ENCODE data around the gene CFAP410. TPM values are rescaled to one million over a fixed set of nuclear protein-coding genes. Genes with fewer than 3 reads are reported as not detected.

Gene CFAP410
- total RNA-seq, 2 donors from 2014 or later, result 33.1 to 35.7 TPM

DNA sequence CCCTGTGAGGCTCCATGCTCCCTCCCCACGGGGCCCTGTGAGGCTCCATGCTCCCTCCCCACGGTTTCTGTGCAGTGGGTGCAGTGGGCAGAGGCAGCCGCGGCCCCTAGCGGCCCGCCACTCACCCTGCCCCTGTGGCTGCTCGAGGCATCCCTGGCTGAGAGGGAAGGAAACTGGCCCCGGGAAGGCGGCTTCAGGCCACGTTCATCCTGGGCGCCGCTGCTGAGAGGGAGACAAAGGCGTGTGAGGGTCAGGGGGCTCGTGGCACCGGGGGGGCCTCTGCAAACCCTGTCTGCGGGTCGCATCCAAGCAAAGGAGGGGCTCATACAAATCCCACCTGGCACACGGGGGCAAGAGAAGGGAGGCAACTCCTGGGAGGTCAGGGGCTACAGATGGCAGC, 8.5 kb downstream of the CFAP410 start:
- Histone ChIP-seq H3K27me3 (ENCODE audit: control insufficient read depth, insufficient read depth, low read length, poor library complexity, severe bottlenecking) (no peaks in the 10 kb centered on the region), H3K4me3 (ENCODE audit: low read length) (no peak overlapping the region), H3K36me3 (ENCODE audit: control insufficient read depth, insufficient read depth, low read length) (no peaks in the 10 kb centered on the region), H3K4me1 (ENCODE audit: control insufficient read depth, insufficient read depth, low read length) (no peaks in the 10 kb centered on the region), H3K27ac (ENCODE audit: low read depth, low read length) (no peak overlapping the region), H3K9me3 (ENCODE audit: control insufficient read depth, low read length) (no peaks in the 10 kb centered on the region), H3K9ac (ENCODE audit: extremely low read depth, low read length, poor library complexity, severe bottlenecking) (no peak overlapping the region)
- Mint-ChIP-seq H3K36me3 (ENCODE audit: low read depth) (peaks cover 4% of the 10 kb centered on the region), H3K4me1 (no peaks in the 10 kb centered on the region), H3K27ac (no peak overlapping the region), H3K4me3 (no peak overlapping the region), H3K27me3 (ENCODE audit: insufficient read depth) (no peaks in the 10 kb centered on the region), H3K9me3 (no peaks in the 10 kb centered on the region)
- no peak for DNase-seq
- TF ChIP-seq, protein P1, sequence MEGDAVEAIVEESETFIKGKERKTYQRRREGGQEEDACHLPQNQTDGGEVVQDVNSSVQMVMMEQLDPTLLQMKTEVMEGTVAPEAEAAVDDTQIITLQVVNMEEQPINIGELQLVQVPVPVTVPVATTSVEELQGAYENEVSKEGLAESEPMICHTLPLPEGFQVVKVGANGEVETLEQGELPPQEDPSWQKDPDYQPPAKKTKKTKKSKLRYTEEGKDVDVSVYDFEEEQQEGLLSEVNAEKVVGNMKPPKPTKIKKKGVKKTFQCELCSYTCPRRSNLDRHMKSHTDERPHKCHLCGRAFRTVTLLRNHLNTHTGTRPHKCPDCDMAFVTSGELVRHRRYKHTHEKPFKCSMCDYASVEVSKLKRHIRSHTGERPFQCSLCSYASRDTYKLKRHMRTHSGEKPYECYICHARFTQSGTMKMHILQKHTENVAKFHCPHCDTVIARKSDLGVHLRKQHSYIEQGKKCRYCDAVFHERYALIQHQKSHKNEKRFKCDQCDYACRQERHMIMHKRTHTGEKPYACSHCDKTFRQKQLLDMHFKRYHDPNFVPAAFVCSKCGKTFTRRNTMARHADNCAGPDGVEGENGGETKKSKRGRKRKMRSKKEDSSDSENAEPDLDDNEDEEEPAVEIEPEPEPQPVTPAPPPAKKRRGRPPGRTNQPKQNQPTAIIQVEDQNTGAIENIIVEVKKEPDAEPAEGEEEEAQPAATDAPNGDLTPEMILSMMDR (conservative IDR thresholded peaks at IDR 0.05), result no peak
- WGBS, 2 experiments (ENCODE audit: insufficient coverage in 1 of 2, insufficient read length in 1 of 2), result 91 to 94% methylated on average over 12 to 18 of the region's 18 CpGs

DNA sequence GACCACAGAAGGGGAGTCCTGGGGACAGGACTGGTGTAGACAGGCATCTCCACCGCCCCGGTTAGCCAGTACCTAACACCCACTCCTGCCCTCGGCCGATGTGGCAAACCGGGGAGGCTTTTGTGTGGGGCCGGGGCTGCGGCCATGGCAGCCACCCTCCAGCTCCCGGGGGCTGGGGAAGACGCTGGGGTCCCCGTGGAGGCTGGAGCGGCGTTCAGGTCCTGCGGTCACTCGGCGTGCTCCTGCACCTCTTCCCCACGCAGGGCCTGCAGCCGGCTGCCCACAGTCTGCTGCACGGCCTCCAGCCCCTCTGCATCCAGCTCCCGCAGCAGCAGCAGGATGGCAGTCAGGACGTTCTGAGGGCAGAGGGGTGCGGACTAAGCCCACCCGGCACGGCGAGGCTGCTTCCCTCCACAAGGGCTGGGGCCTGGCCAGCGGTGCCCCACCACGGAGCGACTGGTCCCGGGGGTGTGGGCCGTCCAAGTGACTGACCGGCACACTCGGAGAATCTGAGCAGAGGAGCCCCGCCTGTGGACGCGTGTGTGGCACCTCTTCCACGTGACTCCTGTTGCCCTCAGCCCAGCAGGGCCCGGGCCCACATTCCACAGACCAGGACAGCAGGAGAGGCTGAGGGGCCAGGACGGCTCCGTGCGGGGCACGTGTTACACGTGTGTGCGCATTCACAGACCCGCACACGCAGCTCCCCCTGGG, 9.1 kb downstream of the CFAP410 start:
- DNase-seq, result no peak
- TF ChIP-seq, protein P1 (conservative IDR thresholded peaks at IDR 0.05), result no peak
- H3K9ac ChIP-seq (ENCODE audit: extremely low read depth, low read length, poor library complexity, severe bottlenecking), result no peak overlapping the region
- H3K27ac Mint-ChIP-seq, result peak overlapping the region; percentile 66
- WGBS, 2 experiments (ENCODE audit: insufficient coverage in 1 of 2, insufficient read length in 1 of 2), result 92 to 97% methylated on average over 26 to 44 of the region's 44 CpGs
- no peak overlapping the region for H3K4me3 ChIP-seq (ENCODE audit: low read length)
- H3K27ac ChIP-seq (ENCODE audit: low read depth, low read length), result peak overlapping the region; percentile 3
- H3K9me3 Mint-ChIP-seq, result no peaks in the 10 kb centered on the region
- no peaks in the 10 kb centered on the region for H3K36me3 ChIP-seq (ENCODE audit: control insufficient read depth, insufficient read depth, low read length)
- no peaks in the 10 kb centered on the region for H3K27me3 ChIP-seq (ENCODE audit: control insufficient read depth, insufficient read depth, low read length, poor library complexity, severe bottlenecking)
- peaks cover 4% of the 10 kb centered on the region for H3K36me3 Mint-ChIP-seq (ENCODE audit: low read depth)
- H3K4me3 Mint-ChIP-seq, result no peak overlapping the region
- H3K4me1 ChIP-seq (ENCODE audit: control insufficient read depth, insufficient read depth, low read length), result no peaks in the 10 kb centered on the region
- H3K4me1 Mint-ChIP-seq, result no peaks in the 10 kb centered on the region
- H3K27me3 Mint-ChIP-seq (ENCODE audit: insufficient read depth), result no peaks in the 10 kb centered on the region
- no peaks in the 10 kb centered on the region for H3K9me3 ChIP-seq (ENCODE audit: control insufficient read depth, low read length)

DNA sequence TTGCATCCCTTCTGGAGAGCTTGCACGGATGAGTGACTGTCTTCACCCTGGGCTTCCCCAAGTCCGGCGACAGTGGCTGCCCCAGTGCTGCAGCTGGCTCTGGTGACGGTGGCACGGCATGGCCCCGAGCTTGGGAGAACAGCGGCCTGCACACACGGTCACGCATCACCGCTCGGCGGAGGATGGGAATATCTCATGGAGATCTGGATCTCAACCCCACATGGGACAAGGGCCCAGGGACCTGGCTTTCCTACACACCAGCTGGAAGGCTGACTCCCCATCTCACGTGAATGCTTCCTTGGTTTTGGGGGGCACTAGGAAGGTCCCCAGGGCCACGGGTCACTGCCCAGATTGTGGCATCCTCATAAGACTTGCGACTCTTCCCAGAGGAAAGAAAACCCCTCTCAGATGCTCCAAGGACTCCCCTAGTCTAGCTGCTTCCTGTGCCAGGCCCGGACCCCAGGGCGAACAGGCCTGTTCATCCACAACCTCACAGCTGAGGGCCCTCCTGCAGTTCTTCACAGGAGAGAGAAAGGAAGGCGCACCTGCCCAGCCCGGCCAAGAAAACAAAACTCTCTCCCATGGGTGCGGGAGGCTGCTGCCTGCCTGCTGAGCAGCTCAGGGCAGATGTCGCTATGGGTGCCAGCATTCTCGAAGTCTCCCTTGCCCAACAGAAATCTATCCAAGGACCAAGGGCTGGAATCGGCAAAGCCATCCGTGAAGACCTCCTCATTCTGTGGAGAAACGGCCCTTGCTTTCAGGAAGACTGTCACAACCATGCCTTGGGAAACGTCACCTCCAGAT, 9.9 kb downstream of the CFAP410 start:
- no peaks in the 10 kb centered on the region for H3K4me1 ChIP-seq (ENCODE audit: control insufficient read depth, insufficient read depth, low read length)
- DNase-seq, result no peak
- peak overlapping the region; percentile 3 for H3K27ac ChIP-seq (ENCODE audit: low read depth, low read length)
- Mint-ChIP-seq H3K9me3 (no peaks in the 10 kb centered on the region), H3K27me3 (ENCODE audit: insufficient read depth) (no peaks in the 10 kb centered on the region), H3K27ac (peak overlapping the region; percentile 66), H3K4me1 (no peaks in the 10 kb centered on the region), H3K4me3 (no peak overlapping the region), H3K36me3 (ENCODE audit: low read depth) (peaks cover 4% of the 10 kb centered on the region)
- 93 to 95% methylated on average over 18 to 26 of the region's 26 CpGs for WGBS, 2 experiments (ENCODE audit: insufficient coverage in 1 of 2, insufficient read length in 1 of 2)
- H3K9ac ChIP-seq (ENCODE audit: extremely low read depth, low read length, poor library complexity, severe bottlenecking), result no peak overlapping the region
- TF ChIP-seq, protein P1 (conservative IDR thresholded peaks at IDR 0.05), result no peak
- no peaks in the 10 kb centered on the region for H3K9me3 ChIP-seq (ENCODE audit: control insufficient read depth, low read length)
- no peaks in the 10 kb centered on the region for H3K27me3 ChIP-seq (ENCODE audit: control insufficient read depth, insufficient read depth, low read length, poor library complexity, severe bottlenecking)
- no peak overlapping the region for H3K4me3 ChIP-seq (ENCODE audit: low read length)
- peaks cover 5% of the 10 kb centered on the region for H3K36me3 ChIP-seq (ENCODE audit: control insufficient read depth, insufficient read depth, low read length)
